ENCODE data around the gene FER. TPM values are rescaled to one million over a fixed set of nuclear protein-coding genes. Genes with fewer than 3 reads are reported as not detected.

The FER gene
- total RNA-seq, 1 donor from 2014 or later: 19.2 TPM

DNA sequence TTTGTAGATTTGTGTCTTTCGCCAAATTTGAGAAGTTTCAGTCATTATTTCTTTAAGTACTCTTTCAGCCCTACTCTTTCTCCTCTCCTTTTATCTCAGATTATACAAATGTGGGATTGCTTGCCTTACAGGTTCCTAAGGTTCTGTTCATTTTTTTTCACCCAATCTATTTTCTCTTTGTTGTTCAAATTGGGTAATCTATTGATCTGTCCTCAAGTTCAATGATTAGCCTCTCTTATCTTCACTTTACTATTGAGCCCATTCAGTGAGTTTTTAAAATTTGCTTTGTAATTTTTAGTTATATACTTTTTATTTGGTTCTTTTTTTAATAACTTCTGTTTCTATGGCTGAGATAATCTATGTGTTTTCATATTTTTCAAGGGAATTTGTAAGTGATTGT, 282.1 kb downstream of the FER start:
- Histone ChIP-seq H3K27ac (no peak overlapping the region), H3K4me1 (no peaks in the 10 kb centered on the region), H3K27me3 (no peaks in the 10 kb centered on the region), H3K9me3 (no peaks in the 10 kb centered on the region), H3K4me3 (no peak overlapping the region), H3K36me3 (no peaks in the 10 kb centered on the region)
- no peak for TF ChIP-seq POLR2A (IDR thresholded peaks at IDR 0.05)
- no peak for TF ChIP-seq POLR2AphosphoS5 (IDR thresholded peaks at IDR 0.05; ENCODE audit: insufficient read depth in 1 of 2, low read depth in 1 of 2)
- TF ChIP-seq, protein P1, sequence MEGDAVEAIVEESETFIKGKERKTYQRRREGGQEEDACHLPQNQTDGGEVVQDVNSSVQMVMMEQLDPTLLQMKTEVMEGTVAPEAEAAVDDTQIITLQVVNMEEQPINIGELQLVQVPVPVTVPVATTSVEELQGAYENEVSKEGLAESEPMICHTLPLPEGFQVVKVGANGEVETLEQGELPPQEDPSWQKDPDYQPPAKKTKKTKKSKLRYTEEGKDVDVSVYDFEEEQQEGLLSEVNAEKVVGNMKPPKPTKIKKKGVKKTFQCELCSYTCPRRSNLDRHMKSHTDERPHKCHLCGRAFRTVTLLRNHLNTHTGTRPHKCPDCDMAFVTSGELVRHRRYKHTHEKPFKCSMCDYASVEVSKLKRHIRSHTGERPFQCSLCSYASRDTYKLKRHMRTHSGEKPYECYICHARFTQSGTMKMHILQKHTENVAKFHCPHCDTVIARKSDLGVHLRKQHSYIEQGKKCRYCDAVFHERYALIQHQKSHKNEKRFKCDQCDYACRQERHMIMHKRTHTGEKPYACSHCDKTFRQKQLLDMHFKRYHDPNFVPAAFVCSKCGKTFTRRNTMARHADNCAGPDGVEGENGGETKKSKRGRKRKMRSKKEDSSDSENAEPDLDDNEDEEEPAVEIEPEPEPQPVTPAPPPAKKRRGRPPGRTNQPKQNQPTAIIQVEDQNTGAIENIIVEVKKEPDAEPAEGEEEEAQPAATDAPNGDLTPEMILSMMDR (IDR thresholded peaks at IDR 0.05): no peak
- intact Hi-C loops (cut with DNase I): no loop called here
- DNase-seq (ENCODE audit: extremely low spot score in 2 of 2): no peak

DNA sequence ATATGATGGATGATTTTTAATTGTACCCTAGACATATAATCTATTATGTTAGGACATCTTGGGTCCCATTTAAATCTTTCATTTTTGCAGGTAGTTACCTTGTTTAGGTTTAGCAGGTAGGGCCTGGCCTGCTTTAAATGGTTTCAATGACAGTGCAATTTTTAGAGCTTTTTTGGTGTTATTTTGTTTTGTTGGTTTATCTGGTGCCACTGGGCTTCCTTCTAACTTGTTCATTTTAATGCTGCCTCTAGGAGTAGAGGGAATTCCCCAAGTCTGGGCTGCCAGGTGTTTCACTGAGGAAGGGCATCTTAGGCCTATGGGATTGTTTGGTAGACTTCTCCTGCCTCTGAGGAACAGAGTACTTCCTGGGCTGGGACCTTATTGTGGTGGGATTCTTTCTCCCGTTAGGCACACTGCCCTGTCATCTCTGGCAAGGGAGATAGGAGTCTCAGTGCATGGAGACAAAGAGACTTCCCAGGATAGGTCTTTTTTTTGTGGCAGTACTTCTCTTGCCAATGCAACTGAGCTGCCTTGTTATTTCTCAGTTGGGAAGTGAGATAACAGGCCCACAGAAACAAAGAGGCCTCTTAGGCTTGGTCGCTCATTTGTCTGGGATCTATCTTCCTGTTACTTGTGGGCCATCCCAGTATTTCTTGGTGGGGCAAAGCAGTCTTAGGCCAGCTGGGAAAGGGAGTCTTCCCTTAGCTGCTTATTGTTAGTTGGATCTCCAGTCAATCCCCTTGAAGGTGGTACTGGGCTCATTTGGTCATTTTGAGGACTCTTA, 282.9 kb downstream of the FER start:
- H3K4me1 ChIP-seq: no peaks in the 10 kb centered on the region
- DNase-seq (ENCODE audit: extremely low spot score in 2 of 2): no peak
- no peak overlapping the region for H3K27ac ChIP-seq
- no peaks in the 10 kb centered on the region for H3K36me3 ChIP-seq
- no peak overlapping the region for H3K4me3 ChIP-seq
- TF ChIP-seq, protein P1 (IDR thresholded peaks at IDR 0.05): no peak
- TF ChIP-seq POLR2A (IDR thresholded peaks at IDR 0.05) (no peak), POLR2AphosphoS5 (IDR thresholded peaks at IDR 0.05; ENCODE audit: insufficient read depth in 1 of 2, low read depth in 1 of 2) (no peak)
- no peaks in the 10 kb centered on the region for H3K9me3 ChIP-seq
- intact Hi-C loops (cut with DNase I): no loop called here
- H3K27me3 ChIP-seq: no peaks in the 10 kb centered on the region

DNA sequence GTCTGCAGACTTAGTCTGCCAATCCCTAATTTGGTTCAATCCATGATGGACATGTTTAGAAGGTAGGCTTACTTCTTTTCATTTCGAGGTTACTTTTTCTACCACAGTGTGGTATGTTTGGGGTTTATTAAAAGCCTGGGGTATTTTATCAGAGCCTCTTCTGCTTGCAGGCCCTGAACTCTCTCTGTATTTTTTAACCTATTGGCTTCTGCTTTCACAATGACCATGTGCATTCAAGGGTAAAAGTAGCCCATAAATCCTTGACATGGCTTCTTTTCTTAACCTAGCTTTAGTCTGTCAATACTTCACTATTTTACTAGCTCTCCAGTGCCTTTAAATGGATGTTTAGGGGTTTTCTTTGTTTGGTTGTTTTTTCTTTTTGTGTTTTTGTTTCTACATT, 286.6 kb downstream of the FER start:
- Histone ChIP-seq H3K36me3 (no peaks in the 10 kb centered on the region), H3K27me3 (no peaks in the 10 kb centered on the region), H3K4me1 (no peaks in the 10 kb centered on the region), H3K4me3 (no peak overlapping the region), H3K9me3 (no peaks in the 10 kb centered on the region), H3K27ac (no peak overlapping the region)
- TF ChIP-seq POLR2AphosphoS5 (IDR thresholded peaks at IDR 0.05; ENCODE audit: insufficient read depth in 1 of 2, low read depth in 1 of 2) (no peak), POLR2A (IDR thresholded peaks at IDR 0.05) (no peak)
- TF ChIP-seq, protein P1 (IDR thresholded peaks at IDR 0.05): no peak
- intact Hi-C loops (cut with DNase I): no loop called here
- no peak for DNase-seq (ENCODE audit: extremely low spot score in 2 of 2)

DNA sequence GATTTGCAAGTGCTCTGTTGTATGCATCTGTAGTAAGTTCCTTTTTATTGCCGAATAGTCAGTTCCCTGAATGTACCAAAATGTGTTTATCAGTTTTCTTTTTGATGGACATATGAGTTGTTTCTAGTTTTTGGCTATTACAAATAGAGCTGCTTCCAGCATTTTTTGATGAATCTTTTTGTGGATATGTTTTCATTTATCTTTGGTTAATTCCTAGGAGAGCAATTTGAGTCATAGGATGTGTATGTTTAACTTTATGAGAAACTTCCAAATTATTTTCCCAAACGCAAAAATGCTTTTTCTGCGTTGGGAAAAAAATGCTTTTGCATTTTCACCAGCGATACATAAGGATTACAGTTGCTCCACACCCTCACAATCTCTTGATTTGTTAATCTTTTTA, 287.7 kb downstream of the FER start:
- Histone ChIP-seq H3K27me3 (no peaks in the 10 kb centered on the region), H3K9me3 (no peaks in the 10 kb centered on the region), H3K4me3 (no peak overlapping the region), H3K4me1 (no peaks in the 10 kb centered on the region), H3K36me3 (no peaks in the 10 kb centered on the region), H3K27ac (no peak overlapping the region)
- TF ChIP-seq, protein P1 (IDR thresholded peaks at IDR 0.05): no peak
- TF ChIP-seq POLR2A (IDR thresholded peaks at IDR 0.05) (no peak), POLR2AphosphoS5 (IDR thresholded peaks at IDR 0.05; ENCODE audit: insufficient read depth in 1 of 2, low read depth in 1 of 2) (no peak)
- DNase-seq (ENCODE audit: extremely low spot score in 2 of 2): no peak
- intact Hi-C loops (cut with DNase I): no loop called here

DNA sequence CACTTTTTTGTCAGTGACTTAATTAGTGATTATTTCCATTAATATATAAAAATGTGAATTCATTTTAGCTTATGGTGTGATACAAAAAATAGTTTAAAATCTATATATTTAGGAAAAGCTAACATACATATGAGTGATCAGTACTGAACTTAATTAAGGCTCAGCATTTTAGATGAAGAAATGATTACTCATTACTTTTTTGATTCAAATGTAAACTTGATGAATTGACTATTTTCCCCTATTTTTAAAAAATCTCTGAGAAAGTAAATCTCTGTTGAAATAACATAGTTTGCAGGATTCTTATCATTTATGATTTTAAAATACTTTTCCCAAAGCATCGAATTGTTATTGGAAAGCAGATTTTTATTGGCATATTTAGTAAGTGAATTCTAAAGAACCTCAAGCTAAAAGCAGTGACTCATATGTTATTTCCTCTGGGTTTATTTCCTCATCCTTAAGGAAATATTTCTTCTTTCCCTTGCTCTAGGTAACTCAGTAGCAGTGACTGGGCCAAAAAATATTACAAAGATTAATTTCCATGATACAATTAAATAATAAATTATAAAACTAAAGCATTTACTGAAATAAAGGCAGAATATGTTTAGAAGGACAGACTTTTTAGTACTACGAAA, 290.6 kb downstream of the FER start:
- H3K36me3 ChIP-seq: no peaks in the 10 kb centered on the region
- TF ChIP-seq POLR2AphosphoS5 (IDR thresholded peaks at IDR 0.05; ENCODE audit: insufficient read depth in 1 of 2, low read depth in 1 of 2) (no peak), POLR2A (IDR thresholded peaks at IDR 0.05) (no peak)
- TF ChIP-seq, protein P1 (IDR thresholded peaks at IDR 0.05): no peak
- intact Hi-C loops (cut with DNase I): no loop called here

More for the DNA sequence above, 290.6 kb downstream of the FER start:
- Histone ChIP-seq H3K27me3 (no peaks in the 10 kb centered on the region), H3K9me3 (no peaks in the 10 kb centered on the region), H3K4me3 (no peak overlapping the region), H3K27ac (no peak overlapping the region), H3K4me1 (no peaks in the 10 kb centered on the region)
- no peak for DNase-seq (ENCODE audit: extremely low spot score in 2 of 2)
